ENCODE results near the gene ADAT1.

DNA sequence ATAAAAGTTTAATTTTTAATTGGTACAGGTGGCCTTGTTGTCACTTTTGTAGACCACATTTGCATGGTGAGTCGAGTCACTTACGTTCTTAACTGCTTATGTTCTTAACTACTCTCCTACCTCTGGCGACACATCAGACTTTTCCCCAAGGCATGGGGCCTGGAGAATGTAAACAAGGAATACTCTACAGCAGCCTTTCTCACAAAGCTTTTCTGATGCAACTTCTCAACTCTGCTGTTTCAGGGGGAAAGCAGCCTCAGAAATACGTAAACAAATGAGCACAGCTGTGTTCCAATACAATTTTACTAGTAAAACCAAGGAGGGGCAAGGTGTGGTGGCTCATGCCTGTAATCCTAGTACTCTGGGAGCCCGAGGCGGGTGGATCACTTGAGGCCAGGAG, 17.5 kb upstream of the ADAT1 start:
- TF ChIP-seq, protein P1, sequence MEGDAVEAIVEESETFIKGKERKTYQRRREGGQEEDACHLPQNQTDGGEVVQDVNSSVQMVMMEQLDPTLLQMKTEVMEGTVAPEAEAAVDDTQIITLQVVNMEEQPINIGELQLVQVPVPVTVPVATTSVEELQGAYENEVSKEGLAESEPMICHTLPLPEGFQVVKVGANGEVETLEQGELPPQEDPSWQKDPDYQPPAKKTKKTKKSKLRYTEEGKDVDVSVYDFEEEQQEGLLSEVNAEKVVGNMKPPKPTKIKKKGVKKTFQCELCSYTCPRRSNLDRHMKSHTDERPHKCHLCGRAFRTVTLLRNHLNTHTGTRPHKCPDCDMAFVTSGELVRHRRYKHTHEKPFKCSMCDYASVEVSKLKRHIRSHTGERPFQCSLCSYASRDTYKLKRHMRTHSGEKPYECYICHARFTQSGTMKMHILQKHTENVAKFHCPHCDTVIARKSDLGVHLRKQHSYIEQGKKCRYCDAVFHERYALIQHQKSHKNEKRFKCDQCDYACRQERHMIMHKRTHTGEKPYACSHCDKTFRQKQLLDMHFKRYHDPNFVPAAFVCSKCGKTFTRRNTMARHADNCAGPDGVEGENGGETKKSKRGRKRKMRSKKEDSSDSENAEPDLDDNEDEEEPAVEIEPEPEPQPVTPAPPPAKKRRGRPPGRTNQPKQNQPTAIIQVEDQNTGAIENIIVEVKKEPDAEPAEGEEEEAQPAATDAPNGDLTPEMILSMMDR (IDR thresholded peaks at IDR 0.05), result no peak
- no peak for TF ChIP-seq ZFX (IDR thresholded peaks at IDR 0.05; ENCODE audit: borderline replicate concordance)

Data from 22Rv1 (cell line).